Measurements from ENCODE around the gene DPY19L2.
"Not testable (repeated sequence)": the region's sequence is repeated elsewhere in the genome, so short reads cannot be mapped to it uniquely, and the experiment has no call there.

DPY19L2 gene

DNA sequence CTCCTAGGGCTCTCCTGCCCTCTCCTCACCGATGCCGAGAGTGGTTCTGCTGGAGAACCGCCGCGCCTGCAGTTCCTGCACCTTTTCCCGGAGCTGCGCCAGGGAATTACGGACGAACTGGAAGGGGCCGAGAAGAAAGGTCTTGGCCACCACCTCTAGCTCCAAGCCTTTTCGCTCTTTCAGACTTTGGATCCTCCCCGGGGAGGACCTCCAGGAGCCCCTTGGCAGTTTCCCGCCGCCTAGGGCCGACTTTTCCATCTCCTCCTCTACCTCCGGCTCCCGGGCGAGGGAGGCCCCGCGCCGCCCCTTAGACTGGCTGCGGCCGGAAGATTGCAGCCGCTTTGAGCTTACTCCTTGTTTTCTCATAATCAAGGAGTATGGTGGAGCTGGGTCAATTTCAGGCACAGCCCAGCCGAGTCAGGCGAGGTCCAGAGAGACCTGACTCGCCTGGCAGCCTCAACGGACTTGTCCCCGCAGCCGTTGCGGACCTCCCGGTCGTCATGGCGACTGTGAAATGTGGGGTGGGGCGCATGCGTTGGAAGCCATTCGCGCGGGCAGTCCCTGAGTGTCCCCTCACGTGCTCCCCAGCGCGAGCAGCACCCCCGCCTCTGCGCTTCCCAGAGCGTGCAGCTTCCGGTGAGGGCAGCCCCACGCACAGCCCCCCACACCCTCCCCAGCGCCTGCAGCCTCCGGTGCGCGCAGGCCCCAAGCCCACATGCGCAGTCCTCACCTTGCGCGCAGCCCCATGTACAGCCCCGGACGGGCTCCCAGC is at the start of gene DPY19L2:
DPY19L2 (minus strand) TSS at position 466 of the 772 bp plus-strand sequence; CDS start at position 366, 100 bp downstream.
- DNase-seq, result peak; percentile 70

DNA sequence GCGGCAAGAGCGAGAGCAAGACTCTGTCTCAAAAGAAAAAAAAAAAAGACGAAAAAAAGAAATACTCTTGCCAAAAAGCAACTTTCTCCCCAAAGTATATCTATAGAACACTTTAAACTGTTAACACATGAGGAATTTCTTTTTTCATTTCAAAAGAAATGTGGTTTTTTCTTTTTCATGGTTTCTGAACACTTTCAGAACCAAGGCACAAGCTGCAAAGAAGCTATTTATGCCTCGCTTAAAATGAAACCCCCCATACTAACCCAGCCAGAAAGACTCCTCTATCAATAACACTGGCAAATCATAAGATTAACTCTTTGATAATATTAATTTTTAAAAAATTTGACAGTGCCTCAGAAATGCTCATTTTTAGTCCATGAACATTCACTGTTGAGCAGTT is 48.6 kb upstream of the DPY19L2 start:
- DNase-seq, result not testable (repeated sequence)

- not testable (repeated sequence) for DNase-seq
These were observed 46.9 kb upstream of the DPY19L2 start for GRCh38 chr12:63715107-63715625.

GRCh38 chr12:63714409-63714808 is 46.1 kb upstream of the DPY19L2 start:
- DNase-seq, result not testable (repeated sequence)

GRCh38 chr12:63713681-63714075 is 45.4 kb upstream of the DPY19L2 start:
- DNase-seq, result not testable (repeated sequence)

- not testable (repeated sequence) for DNase-seq
These were observed 44.8 kb upstream of the DPY19L2 start for GRCh38 chr12:63712979-63713680.

DNA sequence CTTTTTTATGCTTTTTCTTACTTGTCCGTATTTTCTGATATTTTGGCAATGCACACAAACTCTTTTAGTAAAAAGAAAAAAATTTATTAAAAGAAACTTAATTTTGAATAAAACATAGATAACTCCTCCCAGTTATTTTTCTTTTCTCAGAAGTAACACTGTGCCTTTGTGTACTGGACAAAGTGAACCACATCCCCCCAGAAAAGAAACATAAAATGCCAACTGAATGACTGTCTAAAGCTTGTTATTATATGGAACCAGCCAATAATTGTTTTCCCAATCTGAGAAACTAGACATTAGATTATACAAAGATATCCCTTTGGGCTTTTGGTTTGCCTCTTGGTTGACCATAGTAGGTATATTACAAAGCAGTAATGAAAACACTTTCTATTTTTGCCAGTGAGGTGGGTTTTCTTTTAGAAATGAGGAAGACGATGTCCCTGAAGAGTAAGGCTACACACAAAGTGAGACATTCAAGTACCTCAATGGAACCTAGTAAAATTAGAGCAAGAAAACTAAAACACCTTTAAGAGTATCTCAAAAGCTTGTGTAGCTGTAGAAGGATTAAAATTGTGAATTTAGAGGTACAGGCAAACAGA is 44.2 kb upstream of the DPY19L2 start:
- not testable (repeated sequence) for DNase-seq

GRCh38 chr12:63711339-63711738 is 43.0 kb upstream of the DPY19L2 start:
- not testable (repeated sequence) for DNase-seq

- no peak for DNase-seq
These were observed 38.0 kb upstream of the DPY19L2 start for GRCh38 chr12:63706336-63706735.

DNA sequence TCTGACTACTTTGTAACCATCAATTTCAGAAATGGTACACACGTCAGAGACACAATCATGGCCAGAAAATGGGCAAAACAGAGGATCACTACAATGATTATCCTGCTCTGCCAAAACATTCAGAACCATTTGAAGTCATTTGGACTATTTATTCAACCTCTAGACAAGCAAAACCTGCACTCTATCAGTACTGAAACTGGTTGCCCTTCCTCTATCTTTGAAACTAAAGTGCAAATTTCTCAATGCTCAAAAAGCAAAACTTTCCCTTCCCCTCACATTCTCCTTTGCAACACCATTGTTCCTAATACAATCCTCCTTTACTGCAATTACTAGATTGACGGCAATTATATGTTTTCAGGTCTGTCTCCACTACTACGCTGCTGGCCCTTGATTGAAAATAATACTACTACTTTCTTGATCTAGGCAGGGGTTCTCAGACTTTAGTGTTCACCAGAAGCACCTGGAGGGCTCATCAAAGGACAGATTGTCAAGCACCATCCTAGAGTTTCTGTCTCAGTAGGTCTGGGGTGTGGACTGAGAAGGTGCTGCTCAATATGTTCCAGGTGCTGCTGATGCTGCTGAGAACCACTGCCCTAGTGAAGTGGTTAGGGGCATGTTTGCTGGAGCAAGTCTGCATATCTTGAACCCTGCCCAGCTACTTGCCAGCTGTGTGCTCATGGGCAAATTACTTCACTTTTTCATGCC is 31.5 kb upstream of the DPY19L2 start:
- not testable (repeated sequence) for DNase-seq

- not testable (repeated sequence) for DNase-seq
These were observed 30.7 kb upstream of the DPY19L2 start for GRCh38 chr12:63699011-63699410.

GRCh38 chr12:63690837-63691236 is 22.5 kb upstream of the DPY19L2 start:
- not testable (repeated sequence) for DNase-seq

GRCh38 chr12:63689141-63689540 is 20.8 kb upstream of the DPY19L2 start:
- not testable (repeated sequence) for DNase-seq

DNA sequence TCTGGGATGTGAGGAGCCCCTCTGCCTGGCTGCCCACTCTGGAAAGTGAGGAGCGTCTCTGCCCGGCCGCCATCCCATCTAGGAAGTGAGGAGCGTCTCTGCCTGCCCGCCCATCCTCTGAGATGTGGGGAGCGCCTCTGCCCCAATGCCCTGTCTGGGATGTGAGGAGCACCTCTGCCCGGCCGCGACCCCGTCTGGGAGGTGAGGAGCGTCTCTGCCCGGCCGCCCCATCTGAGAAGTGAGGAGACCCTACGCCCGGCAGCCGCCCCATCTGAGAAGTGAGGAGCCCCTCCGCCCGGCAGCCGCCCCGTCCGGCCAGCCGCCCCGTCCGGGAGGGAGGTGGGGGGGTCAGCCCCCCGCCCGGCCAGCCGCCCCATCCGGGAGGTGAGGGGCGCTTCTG is 18.3 kb upstream of the DPY19L2 start:
- DNase-seq, result not testable (repeated sequence)

GRCh38 chr12:63685789-63686188 is 17.5 kb upstream of the DPY19L2 start:
- not testable (repeated sequence) for DNase-seq

- DNase-seq, result not testable (repeated sequence)
These were observed 14.3 kb upstream of the DPY19L2 start for GRCh38 chr12:63682617-63683016.

DNA sequence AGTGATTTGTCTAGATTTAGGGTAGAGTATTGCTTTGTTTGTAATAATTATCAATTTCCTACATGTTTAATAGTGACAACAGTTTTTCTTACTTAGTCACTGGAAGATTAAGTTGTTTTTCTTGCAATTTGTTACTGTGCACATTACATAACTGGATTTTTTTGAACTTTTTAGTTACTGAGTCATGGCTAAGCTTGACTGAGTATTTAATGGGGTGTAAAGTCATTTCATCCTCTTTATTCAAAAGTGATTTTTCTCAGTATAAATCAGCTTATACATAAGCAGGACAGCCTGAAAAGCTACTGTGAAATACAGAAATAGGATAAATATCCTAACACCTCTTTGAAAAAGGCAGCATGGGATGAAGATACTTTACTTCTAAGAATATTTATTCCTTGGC is 12.5 kb upstream of the DPY19L2 start:
- not testable (repeated sequence) for DNase-seq

DNA sequence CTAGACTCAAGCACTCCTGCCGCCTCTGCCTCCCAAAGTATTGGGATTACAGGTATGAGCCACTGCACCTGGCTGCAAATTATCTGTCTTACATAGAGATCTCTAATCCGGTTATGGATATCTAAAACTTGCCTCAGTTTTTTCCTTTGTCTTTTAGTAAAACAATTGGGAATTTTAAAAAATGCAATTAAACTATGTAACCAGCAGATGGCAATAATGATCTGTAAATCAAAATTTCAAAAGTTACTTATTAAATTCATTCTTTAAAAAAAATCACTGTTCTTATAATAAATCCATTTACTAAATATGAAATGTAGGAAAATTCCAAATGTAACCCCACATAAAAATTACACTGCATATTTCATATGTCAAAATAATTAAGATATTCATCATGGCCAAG is 4.3 kb upstream of the DPY19L2 start:
- not testable (repeated sequence) for DNase-seq

- not testable (repeated sequence) for DNase-seq
These were observed 1.6 kb upstream of the DPY19L2 start for GRCh38 chr12:63669936-63670335.

DNA sequence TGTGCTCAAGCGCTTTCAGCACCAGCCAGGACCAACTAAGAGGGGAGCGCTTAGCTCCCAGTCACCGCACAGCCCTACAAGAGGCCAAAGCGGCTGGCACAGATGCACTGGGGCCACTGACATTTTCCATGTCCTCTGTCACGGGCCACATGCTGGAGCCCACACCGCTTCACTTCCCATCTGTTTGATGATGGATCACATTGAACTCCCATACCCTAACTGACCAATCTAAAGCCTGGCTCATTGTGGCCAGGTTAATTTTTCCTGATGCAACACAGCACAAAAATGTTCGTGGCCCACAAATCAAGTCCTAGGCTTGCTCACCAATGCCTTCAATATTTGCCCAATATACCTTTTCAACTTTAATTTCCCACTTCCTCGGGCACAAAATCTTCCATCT is 1.1 kb upstream of the DPY19L2 start:
- not testable (repeated sequence) for DNase-seq

DNA sequence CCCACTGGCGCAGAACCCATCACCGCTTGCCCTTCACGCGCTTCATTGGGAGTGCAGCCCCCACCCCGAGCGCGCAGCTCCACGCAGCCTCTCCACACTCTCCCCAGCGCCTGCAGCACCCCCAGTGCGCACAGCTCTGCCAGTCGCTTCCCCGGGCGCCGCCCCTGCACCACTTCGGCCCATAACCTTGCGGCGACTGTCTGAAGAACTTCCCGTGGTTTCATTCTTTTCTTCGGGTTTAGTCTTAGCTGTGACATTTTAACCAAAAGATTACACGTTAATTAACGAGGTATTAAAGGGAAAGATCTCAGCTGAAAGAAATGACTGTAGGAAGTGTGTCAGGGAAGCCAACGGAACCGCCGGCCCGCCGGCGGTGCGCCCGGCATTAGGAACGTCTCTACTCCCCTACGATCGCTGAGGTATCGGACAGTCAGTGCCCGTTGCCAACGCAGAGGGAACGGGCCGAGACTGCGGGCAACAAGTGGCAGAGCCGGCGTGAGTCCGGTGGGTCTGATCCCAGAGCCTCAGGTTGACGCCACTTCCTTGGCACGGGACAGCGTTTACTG is 590 bp upstream of the DPY19L2 start:
- DNase-seq, result not testable (repeated sequence)

DNA sequence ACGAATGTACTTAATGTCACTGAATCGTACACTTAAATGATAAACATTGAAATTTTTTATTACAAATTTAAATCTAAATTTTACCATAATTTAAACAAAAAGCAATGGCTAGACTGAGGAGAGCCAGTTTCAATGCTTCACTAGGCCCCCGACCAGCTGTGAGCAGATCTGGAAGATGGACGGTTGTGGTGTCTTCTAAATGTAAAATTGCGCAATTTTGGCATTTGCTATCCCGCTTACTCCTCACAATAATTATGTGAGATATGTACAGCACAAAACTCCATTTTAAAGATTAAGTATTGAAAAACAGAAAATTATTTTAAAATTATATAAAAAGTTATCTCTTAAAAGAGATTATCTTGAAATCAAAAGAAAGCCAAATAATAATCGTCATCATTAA is 5.3 kb downstream of the DPY19L2 start:
- DNase-seq, result not testable (repeated sequence)
